ENCODE data around the gene ENGASE. TPM values are rescaled to one million over a fixed set of nuclear protein-coding genes. Genes with fewer than 3 reads are reported as not detected.
A peak's percentile ranks its signal among the peaks of the same experiment; 100 is the strongest.

Gene ENGASE
- total and polyA plus RNA-seq, 2 of the 4 experiments (the other 2 are of a cell fraction) = 3.9 to 12.1 TPM

GRCh38 chr17:79132271-79133064 lies 57.8 kb downstream of the ENGASE start:
- no peaks in the 10 kb centered on the region for H3K4me1 ChIP-seq (ENCODE audit: control insufficient read depth, insufficient read depth, low read length)
- H2AFZ ChIP-seq (replicated peaks; ENCODE audit: low read length, poor library complexity) = peak overlapping the region; percentile 58
- H2BK5ac ChIP-seq (ENCODE audit: low read depth, low read length, poor library complexity, severe bottlenecking) = no peak overlapping the region
- no peak overlapping the region for H2BK20ac ChIP-seq (ENCODE audit: low read depth, low read length)
- no peak overlapping the region for H4K5ac ChIP-seq (ENCODE audit: low read depth, low read length)
- H3K4ac ChIP-seq (ENCODE audit: low read depth, low read length) = no peak overlapping the region
- H4K20me1 ChIP-seq (ENCODE audit: insufficient read depth, low read length) = no peaks in the 10 kb centered on the region
- H3K27me3 ChIP-seq (ENCODE audit: control insufficient read depth, insufficient read depth, low read length) = peaks cover 23% of the 10 kb centered on the region; the same call in 1 of the 2 replicates
- no peak overlapping the region for H2BK15ac ChIP-seq (ENCODE audit: low read depth, low read length)
- H3K4me2 ChIP-seq (ENCODE audit: low read depth, low read length) = no peak overlapping the region
- 73% methylated on average over 17 of the region's 36 CpGs; no CpG with 5 or more reads in 1 of the 2 experiments for WGBS, 2 experiments (ENCODE audit: extremely low coverage in 2 of 2, insufficient read length in 1 of 2)
- BruUV-seq (replicated peaks) = no TSS peak
- H3K9me3 ChIP-seq (ENCODE audit: control insufficient read depth, insufficient read depth, low read length) = no peaks in the 10 kb centered on the region
- no peak overlapping the region for H3K9ac ChIP-seq (ENCODE audit: low read depth, low read length)
- no peak overlapping the region for H3K56ac ChIP-seq (ENCODE audit: extremely low read depth, insufficient read depth, low read length)
- no peak overlapping the region for H2AK9ac ChIP-seq (replicated peaks; ENCODE audit: low read depth, low read length, poor library complexity)
- H2BK120ac ChIP-seq (ENCODE audit: low read depth, low read length) = no peak overlapping the region
- no peak for DNase-seq
- intact Hi-C loops (cut with micrococcal nuclease) = no loop called here
- no peaks in the 10 kb centered on the region for H3K79me1 ChIP-seq (ENCODE audit: low read depth in 1 of 2, low read length in 2 of 2)
- H3K23ac ChIP-seq (ENCODE audit: low read depth, low read length) = no peak overlapping the region
- no peaks in the 10 kb centered on the region; the same call in 1 of the 2 replicates for H3K9me1 ChIP-seq (ENCODE audit: insufficient read depth, low read length)
- dilution Hi-C loops (cut with HindIII; ENCODE audit: low sequenced_read_pairs, unreplicated experiment) = no loop called here
- in situ Hi-C loops (cut with MboI; ENCODE audit: low sequenced_read_pairs) = no loop called here
- no peak overlapping the region for H3K27ac ChIP-seq (ENCODE audit: insufficient read depth, low read length)
- no peak overlapping the region for H4K8ac ChIP-seq (ENCODE audit: low read depth in 2 of 2, low read length in 2 of 2)
- H3K18ac ChIP-seq (ENCODE audit: low read depth, low read length) = no peak overlapping the region
- no peak for ATAC-seq (ENCODE audit: low read depth)
- ChIA-PET CTCF (no interaction called here), POLR2A (ENCODE audit: unreplicated experiment) (no interaction called here)
- no peak overlapping the region for H4K91ac ChIP-seq (ENCODE audit: insufficient read depth, low read depth, low read length)
- no peak for TF ChIP-seq RCOR1 (IDR thresholded peaks at IDR 0.05; ENCODE audit: insufficient replicate concordance, low read length)
- H3K4me3 ChIP-seq (ENCODE audit: insufficient read depth, low read depth, low read length) = no peak overlapping the region
- H3K36me3 ChIP-seq (ENCODE audit: control insufficient read depth, insufficient read depth, low read length) = no peaks in the 10 kb centered on the region
- no peak overlapping the region for H2AK5ac ChIP-seq (ENCODE audit: low read depth, low read length)
- no peak overlapping the region for H3K14ac ChIP-seq (replicated peaks; ENCODE audit: low read depth, low read length)
